CD4-positive, alpha-beta T cell treated with Interleukin-2 at 100 ng/mL for 4 hours (primary cell): ENCODE measurements around the gene RRAGD.

Experiments
- DNase-seq: peaks from one replicate; pipeline ENCODE4 v3.0.0-alpha.2; 2020; ENCODE audit warnings: low spot score

Gene RRAGD

DNA sequence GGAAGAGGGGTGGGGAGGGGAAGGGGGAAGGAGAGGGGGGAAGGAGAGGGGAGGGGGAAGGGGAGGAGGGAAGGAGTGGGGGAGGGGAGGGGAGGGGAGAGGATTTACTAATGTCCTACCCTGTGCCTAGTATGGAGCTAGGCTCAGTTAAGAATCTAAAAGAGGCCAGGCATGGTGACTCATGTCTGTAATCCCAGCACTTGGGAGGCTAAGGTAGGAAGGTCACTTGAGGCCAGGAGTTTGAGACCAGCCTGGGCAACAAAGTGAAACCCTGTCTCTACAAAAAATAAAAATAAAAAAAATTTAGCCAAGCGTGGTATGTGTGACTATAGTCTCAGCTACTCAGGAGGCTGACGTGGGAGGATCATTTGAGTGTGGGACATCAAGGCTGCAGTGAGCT, 72.5 kb downstream of the RRAGD start:
- no peak for DNase-seq

GRCh38 chr6:89335164-89335563, 76.9 kb downstream of the RRAGD start:
- no peak for DNase-seq

- DNase-seq, result no peak
These were observed 81.2 kb downstream of the RRAGD start for GRCh38 chr6:89330910-89331309.

GRCh38 chr6:89328976-89329375, 83.1 kb downstream of the RRAGD start:
- no peak for DNase-seq

- no peak for DNase-seq
These were observed 87.8 kb downstream of the RRAGD start for GRCh38 chr6:89324304-89324703.

- DNase-seq, result no peak
These were observed 88.5 kb downstream of the RRAGD start for GRCh38 chr6:89323511-89323971.

DNA sequence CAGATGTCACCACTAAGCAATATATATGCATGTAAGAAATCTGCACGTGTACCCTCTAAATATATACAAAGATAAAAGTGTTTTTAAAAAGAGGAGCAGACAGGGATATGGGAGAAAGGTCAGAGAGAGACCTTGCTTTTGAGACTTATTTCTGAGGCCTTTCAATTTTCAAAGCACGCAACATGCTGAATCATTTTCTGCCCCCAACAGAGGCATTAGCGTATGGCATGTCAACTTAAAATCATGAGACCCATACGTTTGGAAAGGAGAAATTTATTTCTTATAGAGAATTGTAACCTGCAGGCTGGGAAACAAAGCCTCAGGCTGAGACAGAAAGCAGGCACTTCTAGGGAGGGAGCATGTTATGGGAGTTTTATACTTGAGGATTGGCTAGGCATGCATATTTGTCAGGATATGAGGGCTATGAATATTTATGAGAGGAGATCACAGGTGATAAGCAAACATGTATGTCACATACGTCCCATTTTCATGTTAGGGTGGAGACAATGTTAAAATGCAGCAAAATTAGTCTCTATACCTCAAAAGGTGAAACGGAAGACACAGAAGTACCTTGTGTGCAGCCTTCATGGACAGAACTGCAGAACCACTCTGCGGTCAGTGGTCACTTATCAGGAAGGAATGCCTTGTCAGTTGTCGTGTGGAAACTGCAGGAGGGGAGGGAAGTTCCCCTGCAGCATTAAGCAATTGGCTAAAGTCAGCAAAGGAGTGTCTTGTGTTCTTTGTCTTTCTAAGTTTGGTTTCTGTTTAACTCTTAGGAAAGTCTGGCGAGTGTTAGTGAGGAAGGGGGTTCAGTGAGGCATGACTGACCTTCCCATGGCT, 90.7 kb downstream of the RRAGD start:
- DNase-seq, result no peak

DNA sequence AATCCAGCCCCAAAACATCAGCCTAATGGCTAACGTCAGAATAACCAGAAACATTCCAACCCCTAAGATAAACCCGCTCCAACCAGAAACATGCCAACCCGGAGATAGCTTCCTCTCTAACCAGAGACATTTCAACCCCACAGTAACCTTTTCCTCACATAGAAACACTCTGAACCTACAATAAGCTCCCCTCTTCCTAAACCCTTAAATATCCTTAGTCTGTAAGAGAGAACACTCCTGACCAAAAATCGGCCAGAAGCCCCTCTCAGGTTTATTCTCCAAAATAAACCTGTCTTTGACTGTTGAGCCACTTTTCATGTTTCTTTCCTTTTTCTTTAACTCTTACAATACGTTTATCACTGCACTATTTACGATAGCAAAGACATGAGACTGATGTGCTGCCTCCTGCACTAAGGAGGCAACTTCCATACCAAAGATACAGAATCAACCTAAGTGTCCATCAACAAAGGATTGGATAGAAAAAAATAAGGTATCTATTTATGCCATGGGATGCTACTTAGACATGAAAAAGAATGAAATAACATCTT, 92.0 kb downstream of the RRAGD start:
- DNase-seq, result no peak

DNA sequence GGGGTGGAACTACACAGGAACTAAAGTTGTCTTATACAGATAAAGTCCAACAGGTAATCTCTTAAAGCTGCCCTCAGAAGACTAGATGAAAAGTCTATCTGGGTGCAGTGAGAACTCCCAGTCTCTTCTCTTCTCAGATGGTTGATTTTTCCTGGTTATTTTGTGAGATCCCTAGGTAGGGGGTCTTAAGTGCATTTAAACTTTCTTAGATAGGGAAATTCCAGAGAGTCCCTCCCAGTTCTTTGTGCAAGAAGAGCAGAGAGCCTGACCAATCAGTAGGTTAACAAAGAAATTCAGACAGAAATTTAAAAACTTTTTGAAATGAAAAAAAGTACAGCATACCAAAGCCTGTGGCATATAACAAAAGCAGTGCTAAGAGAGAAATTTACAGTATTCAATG, 95.0 kb downstream of the RRAGD start:
- DNase-seq, result no peak

DNA sequence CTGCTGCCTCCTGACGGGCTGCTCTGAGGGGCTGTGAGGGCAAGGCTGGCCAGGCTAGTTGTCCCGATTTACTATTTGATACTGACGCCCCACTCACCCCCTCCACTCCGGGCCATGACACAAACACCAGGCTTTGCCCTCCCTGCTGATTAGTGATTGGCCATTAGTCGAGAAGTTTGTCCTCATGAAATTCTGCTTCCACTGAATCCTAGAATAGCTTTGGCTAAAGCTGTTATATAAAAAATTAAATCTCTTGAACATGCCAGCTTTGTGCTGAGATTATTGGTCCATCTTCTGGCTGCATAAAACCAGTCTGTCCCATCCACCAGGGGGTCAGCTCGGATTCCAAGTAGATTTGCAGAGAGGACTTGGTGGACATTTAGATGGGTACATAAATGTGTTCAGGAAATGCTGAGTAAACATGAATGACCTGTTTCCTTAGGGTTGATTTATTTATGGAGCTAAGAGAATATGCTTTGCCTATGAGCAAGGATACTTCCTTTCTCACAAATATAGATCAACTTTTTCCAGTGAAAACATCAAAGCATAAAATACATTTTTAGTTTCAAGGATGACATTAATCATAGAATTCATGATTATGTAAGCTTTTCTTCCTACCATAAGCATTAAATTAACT, 96.7 kb downstream of the RRAGD start, which contains the start of gene GABRR2:
TSS of gene GABRR2 (minus strand) at position 51 of the 637 bp plus-strand sequence. CDS start 134 bp downstream, outside the sequence.
- no peak for DNase-seq

- no peak for DNase-seq
These were observed 97.4 kb downstream of the RRAGD start for GRCh38 chr6:89314692-89315091.
